Measurements from ENCODE around the gene MROH9. TPM values are rescaled to one million over a fixed set of nuclear protein-coding genes. Genes with fewer than 3 reads are reported as not detected.

Gene MROH9
- total RNA-seq, 1 experiment from 2014 or later = not detected

DNA sequence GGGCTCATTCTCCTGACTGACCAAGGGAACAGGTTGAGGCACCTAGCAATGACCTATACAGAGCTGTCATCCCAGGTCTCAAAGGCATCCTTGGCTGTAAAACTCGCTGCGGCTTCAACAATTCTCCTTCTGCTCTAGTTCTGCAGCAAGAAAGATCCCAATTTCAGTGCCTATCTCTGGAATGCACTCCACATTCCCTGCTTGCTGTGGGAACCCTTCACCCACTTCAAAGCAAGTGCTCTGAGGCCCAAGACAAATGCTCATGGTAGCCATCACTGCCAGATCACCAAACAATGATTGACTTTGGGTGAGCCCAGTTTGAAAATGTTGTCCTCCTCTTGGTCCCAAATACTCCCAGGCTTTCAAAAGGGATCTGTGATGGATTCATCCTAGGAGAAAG is 117.6 kb downstream of the MROH9 start:
- H3K27ac Mint-ChIP-seq = no peak overlapping the region; a peak in 1 of 7 replicates

More for the DNA sequence above, 117.6 kb downstream of the MROH9 start:
- Histone ChIP-seq H3K56ac (ENCODE audit: insufficient read length, low read depth, low read length) (no peak overlapping the region), H2BK120ac (ENCODE audit: low read depth, low read length, poor library complexity, severe bottlenecking) (no peak overlapping the region), H3K9ac (ENCODE audit: extremely low read depth, insufficient read length, low read length) (no peak overlapping the region), H3K4me2 (ENCODE audit: insufficient read depth, insufficient read length, low read length) (no peak overlapping the region), H2BK12ac (ENCODE audit: insufficient read length, low read depth, low read length) (no peak overlapping the region), H2BK20ac (ENCODE audit: low read depth, low read length, poor library complexity, severe bottlenecking) (no peak overlapping the region), H3T11ph (ENCODE audit: low read length) (no peak overlapping the region), H2BK15ac (ENCODE audit: low read depth, low read length) (no peak overlapping the region), H3K27ac (ENCODE audit: insufficient read length, low read depth, low read length) (no peak overlapping the region), H3K79me1 (ENCODE audit: insufficient read depth, low read depth, low read length, poor library complexity, severe bottlenecking) (no peaks in the 10 kb centered on the region), H3K79me2 (ENCODE audit: insufficient read depth, low read length) (no peaks in the 10 kb centered on the region), H4K91ac (ENCODE audit: insufficient read length, low read depth, low read length) (no peak overlapping the region), H2AK5ac (ENCODE audit: insufficient read length, low read length) (no peak overlapping the region), H2BK5ac (ENCODE audit: insufficient read length, low read length) (no peak overlapping the region), H3K23me2 (ENCODE audit: insufficient read length, low read depth, low read length, poor library complexity, severe bottlenecking) (no peaks in the 10 kb centered on the region), H4K20me1 (ENCODE audit: control insufficient read depth, insufficient read depth, insufficient read length) (no peaks in the 10 kb centered on the region), H3K9me3 (ENCODE audit: control insufficient read depth, low read depth, low read length) (no peaks in the 10 kb centered on the region), H3K23ac (ENCODE audit: insufficient read length, low read depth, low read length) (no peak overlapping the region), H3K14ac (ENCODE audit: insufficient read depth, low read length) (no peak overlapping the region), H3K27me3 (ENCODE audit: insufficient read depth, low read length) (no peaks in the 10 kb centered on the region), H4K5ac (ENCODE audit: insufficient read length, low read depth, low read length) (no peak overlapping the region), H3K4ac (ENCODE audit: low read depth, low read length) (no peak overlapping the region), H4K8ac (replicated peaks; ENCODE audit: insufficient read length, low read depth, low read length) (no peak overlapping the region), H3K18ac (ENCODE audit: insufficient read length, low read depth, low read length) (no peak overlapping the region), H3K4me1 (ENCODE audit: insufficient read depth, low read length) (no peaks in the 10 kb centered on the region), H2AFZ (ENCODE audit: low read length) (no peak overlapping the region)
- TF ChIP-seq, protein P1, sequence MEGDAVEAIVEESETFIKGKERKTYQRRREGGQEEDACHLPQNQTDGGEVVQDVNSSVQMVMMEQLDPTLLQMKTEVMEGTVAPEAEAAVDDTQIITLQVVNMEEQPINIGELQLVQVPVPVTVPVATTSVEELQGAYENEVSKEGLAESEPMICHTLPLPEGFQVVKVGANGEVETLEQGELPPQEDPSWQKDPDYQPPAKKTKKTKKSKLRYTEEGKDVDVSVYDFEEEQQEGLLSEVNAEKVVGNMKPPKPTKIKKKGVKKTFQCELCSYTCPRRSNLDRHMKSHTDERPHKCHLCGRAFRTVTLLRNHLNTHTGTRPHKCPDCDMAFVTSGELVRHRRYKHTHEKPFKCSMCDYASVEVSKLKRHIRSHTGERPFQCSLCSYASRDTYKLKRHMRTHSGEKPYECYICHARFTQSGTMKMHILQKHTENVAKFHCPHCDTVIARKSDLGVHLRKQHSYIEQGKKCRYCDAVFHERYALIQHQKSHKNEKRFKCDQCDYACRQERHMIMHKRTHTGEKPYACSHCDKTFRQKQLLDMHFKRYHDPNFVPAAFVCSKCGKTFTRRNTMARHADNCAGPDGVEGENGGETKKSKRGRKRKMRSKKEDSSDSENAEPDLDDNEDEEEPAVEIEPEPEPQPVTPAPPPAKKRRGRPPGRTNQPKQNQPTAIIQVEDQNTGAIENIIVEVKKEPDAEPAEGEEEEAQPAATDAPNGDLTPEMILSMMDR (conservative IDR thresholded peaks at IDR 0.05) = no peak
- Mint-ChIP-seq H3K9me3 (peaks cover 0 to 2% of the 10 kb centered on the region in 2 experiments; a peak in 3 of 5 replicates), H3K36me3 (ENCODE audit: insufficient read depth in 1 of 3, low read depth in 3 of 3) (peaks cover 0 to 1% (median 0%) of the 10 kb centered on the region in 3 experiments; a peak in 1 of 7 replicates), H3K4me3 (no peak overlapping the region), H3K4me1 (no peaks in the 10 kb centered on the region; a peak in 1 of 4 replicates), H3K27me3 (ENCODE audit: low read depth) (no peaks in the 10 kb centered on the region)
- no CpG with 5 or more reads among the region's 2 CpGs for WGBS (ENCODE audit: extremely low coverage, insufficient read length, low lambda C conversion rate)
- no peak for DNase-seq
